ENCODE data around the gene FBLN5. TPM values are rescaled to one million over a fixed set of nuclear protein-coding genes. Genes with fewer than 3 reads are reported as not detected.

FBLN5 gene
- total RNA-seq, 1 experiment from 2014 or later, result 1.0 TPM

DNA sequence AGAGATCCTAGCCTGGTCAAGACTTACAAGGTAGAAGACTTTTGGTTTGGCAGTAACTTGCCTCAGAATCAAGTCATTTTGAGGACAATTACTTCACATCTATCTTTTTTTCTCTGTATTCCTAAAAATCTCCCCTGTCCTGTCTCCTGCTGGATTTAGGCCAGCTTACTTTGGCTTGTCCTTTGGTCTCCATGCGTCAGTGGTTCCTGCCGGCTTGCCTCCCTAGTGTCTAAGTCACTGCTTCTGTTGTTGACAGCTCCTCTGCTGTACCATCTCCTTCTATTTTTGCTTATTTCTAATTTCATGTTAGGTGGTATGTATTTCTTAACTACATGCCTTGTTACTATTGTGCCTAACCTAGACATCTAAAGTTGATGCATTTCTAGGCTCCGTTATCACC is 39.7 kb upstream of the FBLN5 start:
- Histone ChIP-seq H3K4ac (ENCODE audit: low read depth, low read length) (no peak overlapping the region), H2BK120ac (ENCODE audit: low read depth, low read length, poor library complexity, severe bottlenecking) (no peak overlapping the region), H3K9me3 (ENCODE audit: control insufficient read depth, low read depth, low read length) (no peaks in the 10 kb centered on the region), H2BK15ac (ENCODE audit: low read depth, low read length) (no peak overlapping the region), H4K20me1 (ENCODE audit: control insufficient read depth, insufficient read depth, insufficient read length) (no peaks in the 10 kb centered on the region), H2BK5ac (ENCODE audit: insufficient read length, low read length) (no peak overlapping the region), H3K56ac (ENCODE audit: insufficient read length, low read depth, low read length) (no peak overlapping the region), H3K23me2 (ENCODE audit: insufficient read length, low read depth, low read length, poor library complexity, severe bottlenecking) (no peaks in the 10 kb centered on the region), H3K79me1 (ENCODE audit: insufficient read depth, low read depth, low read length, poor library complexity, severe bottlenecking) (no peaks in the 10 kb centered on the region), H3K9ac (ENCODE audit: extremely low read depth, insufficient read length, low read length) (no peak overlapping the region), H3K27me3 (ENCODE audit: insufficient read depth, low read length) (no peaks in the 10 kb centered on the region), H4K8ac (replicated peaks; ENCODE audit: insufficient read length, low read depth, low read length) (no peak overlapping the region), H4K5ac (ENCODE audit: insufficient read length, low read depth, low read length) (no peak overlapping the region), H3K14ac (ENCODE audit: insufficient read depth, low read length) (no peak overlapping the region), H3K4me2 (ENCODE audit: insufficient read depth, insufficient read length, low read length) (no peak overlapping the region), H3K23ac (ENCODE audit: insufficient read length, low read depth, low read length) (no peak overlapping the region), H3T11ph (ENCODE audit: low read length) (no peak overlapping the region), H2AK5ac (ENCODE audit: insufficient read length, low read length) (no peak overlapping the region), H2AFZ (ENCODE audit: low read length) (no peak overlapping the region), H2BK12ac (ENCODE audit: insufficient read length, low read depth, low read length) (no peak overlapping the region), H3K4me1 (ENCODE audit: insufficient read depth, low read length) (no peaks in the 10 kb centered on the region), H3K18ac (ENCODE audit: insufficient read length, low read depth, low read length) (no peak overlapping the region), H3K79me2 (ENCODE audit: insufficient read depth, low read length) (no peaks in the 10 kb centered on the region), H2BK20ac (ENCODE audit: low read depth, low read length, poor library complexity, severe bottlenecking) (no peak overlapping the region), H4K91ac (ENCODE audit: insufficient read length, low read depth, low read length) (no peak overlapping the region), H3K27ac (ENCODE audit: insufficient read length, low read depth, low read length) (no peak overlapping the region)
- Mint-ChIP-seq H3K27ac (no peak overlapping the region), H3K36me3 (ENCODE audit: insufficient read depth in 1 of 3, low read depth in 3 of 3) (peaks cover 4 to 32% (median 32%) of the 10 kb centered on the region in 3 experiments; a peak in 6 of 7 replicates), H3K4me3 (no peak overlapping the region), H3K9me3 (no peaks in the 10 kb centered on the region), H3K4me1 (no peaks in the 10 kb centered on the region), H3K27me3 (ENCODE audit: low read depth) (no peaks in the 10 kb centered on the region)
- TF ChIP-seq, protein P1, sequence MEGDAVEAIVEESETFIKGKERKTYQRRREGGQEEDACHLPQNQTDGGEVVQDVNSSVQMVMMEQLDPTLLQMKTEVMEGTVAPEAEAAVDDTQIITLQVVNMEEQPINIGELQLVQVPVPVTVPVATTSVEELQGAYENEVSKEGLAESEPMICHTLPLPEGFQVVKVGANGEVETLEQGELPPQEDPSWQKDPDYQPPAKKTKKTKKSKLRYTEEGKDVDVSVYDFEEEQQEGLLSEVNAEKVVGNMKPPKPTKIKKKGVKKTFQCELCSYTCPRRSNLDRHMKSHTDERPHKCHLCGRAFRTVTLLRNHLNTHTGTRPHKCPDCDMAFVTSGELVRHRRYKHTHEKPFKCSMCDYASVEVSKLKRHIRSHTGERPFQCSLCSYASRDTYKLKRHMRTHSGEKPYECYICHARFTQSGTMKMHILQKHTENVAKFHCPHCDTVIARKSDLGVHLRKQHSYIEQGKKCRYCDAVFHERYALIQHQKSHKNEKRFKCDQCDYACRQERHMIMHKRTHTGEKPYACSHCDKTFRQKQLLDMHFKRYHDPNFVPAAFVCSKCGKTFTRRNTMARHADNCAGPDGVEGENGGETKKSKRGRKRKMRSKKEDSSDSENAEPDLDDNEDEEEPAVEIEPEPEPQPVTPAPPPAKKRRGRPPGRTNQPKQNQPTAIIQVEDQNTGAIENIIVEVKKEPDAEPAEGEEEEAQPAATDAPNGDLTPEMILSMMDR (conservative IDR thresholded peaks at IDR 0.05), result no peak
- WGBS (ENCODE audit: extremely low coverage, insufficient read length, low lambda C conversion rate), result no CpG with 5 or more reads among the region's 3 CpGs
- no peak for DNase-seq

Measured in H9 (cell line).